Activated B cell treated with CpG ODN at 0.5 μM for 24 hours (primary cell): ENCODE measurements around the gene PLEKHA6. TPM values are rescaled to one million over a fixed set of nuclear protein-coding genes. Genes with fewer than 3 reads are reported as not detected.
"Not testable (repeated sequence)": the region's sequence is repeated elsewhere in the genome, so short reads cannot be mapped to it uniquely, and the experiment has no call there.

Experiments used
- ATAC-seq: fragments of 200-7000 bp; cut with Tn5 transposase; one replicate; pipeline ENCODE4 v1.10.0; 2021; ENCODE audit warnings: low read depth, mild to moderate bottlenecking, moderate library complexity
- CTCF ChIA-PET: fragments of 350-600 bp; sonication (Branson Sonifier 250); formaldehyde crosslinking; loops from one replicate; lab custom pipeline; 2021; ENCODE audit warnings: antibody characterized with exemption; lab: Charles Lee
- POLR2A ChIA-PET: fragments of 350-600 bp; sonication (Branson Sonifier 250); formaldehyde crosslinking; loops from one replicate; lab custom pipeline; 2021; ENCODE audit warnings: antibody characterized with exemption; lab: Charles Lee
- DNase-seq: peaks from one replicate; pipeline ENCODE4 v3.0.0; 2022
- H3K27ac Mint-ChIP-seq: one replicate; pipeline ENCODE4 v1.8.0; 2020; ENCODE audit warnings: mixed read lengths
- H3K27me3 Mint-ChIP-seq: one replicate; pipeline ENCODE4 v1.8.0; 2021; ENCODE audit warnings: mixed read lengths
- H3K36me3 Mint-ChIP-seq: one replicate; pipeline ENCODE4 v1.8.0; 2021; ENCODE audit warnings: low read depth, mixed read lengths
- H3K4me1 Mint-ChIP-seq: one replicate; pipeline ENCODE4 v1.8.0; 2021; ENCODE audit warnings: mixed read lengths
- H3K4me3 Mint-ChIP-seq: one replicate; pipeline ENCODE4 v1.8.0; 2020; ENCODE audit warnings: mild to moderate bottlenecking, mixed read lengths
- H3K9me3 Mint-ChIP-seq: one replicate; pipeline ENCODE4 v1.8.0; 2020; ENCODE audit warnings: mixed read lengths
- CTCF ChIP-seq: fragments of 200-600 bp; IDR thresholded peaks from one replicate; pipeline ENCODE4 v1.8.0; 2022; ENCODE audit warnings: antibody characterized with exemption, mild to moderate bottlenecking
- intact Hi-C: fragments of 100-400 bp; cut with micrococcal nuclease; formaldehyde crosslinking; loops from one replicate; pipeline ENCODE4 v1.15.1; 2024
- total RNA-seq: library from RNA; stranded (reverse); gene quantifications from 2 replicates; pipeline ENCODE4 v1.2.3, GENCODE V29; 2022

Gene PLEKHA6
- total RNA-seq, 1 donor from 2014 or later = 0.62 TPM

- no peak for TF ChIP-seq CTCF
- no peaks in the 10 kb centered on the region for H3K4me1 Mint-ChIP-seq
- H3K27me3 Mint-ChIP-seq = peaks cover 13% of the 10 kb centered on the region
- no peak for ATAC-seq
- intact Hi-C loops = no loop called here
- H3K27ac Mint-ChIP-seq = no peak overlapping the region
- ChIA-PET CTCF (no interaction called here), POLR2A (no interaction called here)
- no peaks in the 10 kb centered on the region for H3K36me3 Mint-ChIP-seq
- no peak overlapping the region for H3K4me3 Mint-ChIP-seq
- no peak for DNase-seq
- no peaks in the 10 kb centered on the region for H3K9me3 Mint-ChIP-seq
These were observed 116.8 kb downstream of the PLEKHA6 start for GRCh38 chr1:204242920-204243319.

GRCh38 chr1:204241914-204242313 lies 117.8 kb downstream of the PLEKHA6 start:
- POLR2A ChIA-PET = no interaction called here
- CTCF ChIA-PET = no interaction called here
- intact Hi-C loops = no loop called here

GRCh38 chr1:204241050-204241449 lies 118.7 kb downstream of the PLEKHA6 start:
- DNase-seq (no peak), ATAC-seq (no peak)
- no peak for TF ChIP-seq CTCF
- Mint-ChIP-seq H3K27me3 (peaks cover 4% of the 10 kb centered on the region), H3K4me1 (no peaks in the 10 kb centered on the region), H3K9me3 (no peaks in the 10 kb centered on the region), H3K4me3 (no peak overlapping the region), H3K36me3 (no peaks in the 10 kb centered on the region), H3K27ac (no peak overlapping the region)
- ChIA-PET POLR2A (interaction anchor here (0.6 kb wide), 1 partner anchor 11 kb away, joined by 6 read pairs; no protein-coding TSS in a partner anchor), CTCF (no interaction called here)
- intact Hi-C loops = no loop called here

More at GRCh38 chr1:204241914-204242313, 117.8 kb downstream of the PLEKHA6 start:
- Mint-ChIP-seq H3K27ac (no peak overlapping the region), H3K36me3 (no peaks in the 10 kb centered on the region), H3K9me3 (no peaks in the 10 kb centered on the region), H3K4me3 (no peak overlapping the region), H3K27me3 (peaks cover 8% of the 10 kb centered on the region), H3K4me1 (no peaks in the 10 kb centered on the region)
- DNase-seq (no peak), ATAC-seq (no peak)
- no peak for TF ChIP-seq CTCF

GRCh38 chr1:204240233-204240632 lies 119.5 kb downstream of the PLEKHA6 start:
- no peaks in the 10 kb centered on the region for H3K27me3 Mint-ChIP-seq
- no peak for TF ChIP-seq CTCF
- DNase-seq (no peak), ATAC-seq (no peak)
- H3K27ac Mint-ChIP-seq = no peak overlapping the region
- POLR2A ChIA-PET = no interaction called here
- H3K36me3 Mint-ChIP-seq = no peaks in the 10 kb centered on the region
- CTCF ChIA-PET = no interaction called here
- no peaks in the 10 kb centered on the region for H3K4me1 Mint-ChIP-seq
- no peaks in the 10 kb centered on the region for H3K9me3 Mint-ChIP-seq
- intact Hi-C loops = no loop called here
- H3K4me3 Mint-ChIP-seq = no peak overlapping the region

GRCh38 chr1:204239401-204239800 lies 120.3 kb downstream of the PLEKHA6 start:
- ATAC-seq, H3K4me1 Mint-ChIP-seq, H3K27me3 Mint-ChIP-seq, POLR2A ChIA-PET, intact Hi-C loops, H3K4me3 Mint-ChIP-seq, DNase-seq, CTCF ChIA-PET, H3K36me3 Mint-ChIP-seq, H3K9me3 Mint-ChIP-seq, H3K27ac Mint-ChIP-seq: not testable (repeated sequence)

GRCh38 chr1:204238520-204238919 lies 121.2 kb downstream of the PLEKHA6 start:
- H3K36me3 Mint-ChIP-seq, intact Hi-C loops, H3K27ac Mint-ChIP-seq: not testable (repeated sequence)

GRCh38 chr1:204237515-204237914 lies 122.2 kb downstream of the PLEKHA6 start:
- H3K36me3 Mint-ChIP-seq, POLR2A ChIA-PET, ATAC-seq, H3K27me3 Mint-ChIP-seq, CTCF ChIA-PET, H3K4me3 Mint-ChIP-seq, H3K4me1 Mint-ChIP-seq, DNase-seq, H3K27ac Mint-ChIP-seq, intact Hi-C loops, H3K9me3 Mint-ChIP-seq: not testable (repeated sequence)

More at GRCh38 chr1:204238520-204238919, 121.2 kb downstream of the PLEKHA6 start:
- ATAC-seq, H3K27me3 Mint-ChIP-seq, CTCF ChIA-PET, POLR2A ChIA-PET, H3K4me1 Mint-ChIP-seq, DNase-seq, H3K9me3 Mint-ChIP-seq, H3K4me3 Mint-ChIP-seq: not testable (repeated sequence)
